HG03196 (cell line): Measurements from ENCODE around the gene LRRC55.

Source experiments
- ATAC-seq: cut with Tn5 transposase; IDR thresholded peaks from one replicate; pipeline ENCODE4 v1.9.1; 2021; ENCODE audit not compliant: unreplicated experiment

LRRC55 gene

DNA sequence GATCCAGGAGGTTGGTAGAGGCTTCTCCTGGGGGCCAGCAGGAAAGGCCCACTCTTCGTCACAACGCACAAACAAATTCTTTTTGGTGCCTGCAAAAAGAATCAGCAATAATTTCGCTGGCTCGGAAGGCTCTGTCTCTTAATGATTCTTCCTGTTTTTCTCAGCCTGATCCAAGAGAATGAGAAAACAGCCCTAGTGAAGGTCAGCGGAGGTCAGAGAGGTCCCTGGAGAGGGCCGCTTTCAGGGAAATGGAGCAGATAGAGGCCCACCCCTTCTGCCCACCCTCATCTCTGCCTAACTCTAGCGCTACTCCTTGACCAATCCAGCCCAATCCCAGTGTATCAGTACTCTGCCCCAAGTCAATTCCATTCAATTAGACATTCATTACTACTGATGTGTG lies 19.2 kb downstream of the LRRC55 start:
- no peak for ATAC-seq

DNA sequence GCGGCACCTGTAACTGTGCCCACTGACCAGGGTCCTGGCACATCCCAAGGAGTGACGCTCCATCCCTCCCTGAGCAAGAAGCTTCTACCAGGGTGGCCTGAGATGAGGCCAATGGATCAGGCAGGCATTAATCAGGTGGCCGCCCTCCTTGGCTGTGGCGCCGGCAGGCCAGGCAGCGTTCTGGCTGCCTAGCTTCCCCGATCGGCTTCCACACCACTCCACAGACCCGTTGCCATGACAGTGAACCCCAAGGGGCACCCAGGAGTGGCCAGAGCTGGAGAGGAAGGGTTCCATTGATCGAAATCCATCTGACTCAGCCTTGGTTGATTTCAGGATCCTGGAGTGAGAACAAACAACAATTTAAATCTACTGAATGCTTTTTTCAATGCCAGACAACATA lies 20.5 kb downstream of the LRRC55 start:
- ATAC-seq = no peak

DNA sequence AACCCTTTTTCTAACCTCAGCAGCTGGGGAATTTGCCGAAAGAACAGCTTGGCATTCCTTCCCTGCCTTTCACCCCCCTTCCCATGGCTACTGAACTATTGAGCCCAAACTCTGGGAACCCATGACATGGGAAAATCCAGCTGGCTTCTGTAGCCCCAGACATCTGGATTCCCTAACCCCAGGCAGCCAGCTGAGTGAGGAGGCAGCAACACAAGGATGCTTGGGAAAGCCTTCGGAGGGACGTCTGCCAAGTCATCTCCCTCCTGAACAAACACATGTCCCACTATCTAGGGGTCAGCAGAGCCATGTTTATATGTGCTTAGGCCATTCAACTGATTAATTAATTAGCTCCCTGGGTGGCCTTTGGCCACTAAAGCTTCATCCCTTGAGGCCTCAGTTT lies 21.6 kb downstream of the LRRC55 start:
- no peak for ATAC-seq

DNA sequence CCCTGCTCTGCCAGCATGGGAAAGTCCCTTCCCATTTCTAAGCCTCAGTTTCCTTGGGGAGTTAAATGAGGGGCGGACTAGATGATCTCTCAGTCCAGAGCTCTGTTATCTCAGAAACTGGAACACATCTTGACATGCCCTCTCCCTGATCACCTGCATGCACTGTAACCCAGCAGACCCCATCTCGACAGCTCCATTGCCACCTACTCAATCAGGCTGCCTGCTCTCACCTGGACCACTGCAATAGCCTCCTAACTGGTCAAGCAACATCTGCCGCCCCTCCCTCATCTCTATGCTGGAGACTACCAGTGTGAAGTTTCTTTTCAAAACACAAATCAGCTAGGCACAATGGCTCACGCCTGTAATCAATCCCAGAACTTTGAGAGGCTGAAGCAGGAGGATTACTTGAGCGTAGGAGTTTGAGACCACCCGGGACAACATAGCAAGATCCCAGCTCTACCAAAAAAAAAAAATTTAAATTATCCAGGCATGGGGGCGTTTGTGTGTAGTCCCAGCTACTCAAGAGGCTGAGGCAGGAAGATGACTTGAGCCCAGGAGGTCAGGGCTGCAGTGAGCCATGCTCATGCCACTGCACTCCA lies 22.2 kb downstream of the LRRC55 start:
- ATAC-seq = no peak

DNA sequence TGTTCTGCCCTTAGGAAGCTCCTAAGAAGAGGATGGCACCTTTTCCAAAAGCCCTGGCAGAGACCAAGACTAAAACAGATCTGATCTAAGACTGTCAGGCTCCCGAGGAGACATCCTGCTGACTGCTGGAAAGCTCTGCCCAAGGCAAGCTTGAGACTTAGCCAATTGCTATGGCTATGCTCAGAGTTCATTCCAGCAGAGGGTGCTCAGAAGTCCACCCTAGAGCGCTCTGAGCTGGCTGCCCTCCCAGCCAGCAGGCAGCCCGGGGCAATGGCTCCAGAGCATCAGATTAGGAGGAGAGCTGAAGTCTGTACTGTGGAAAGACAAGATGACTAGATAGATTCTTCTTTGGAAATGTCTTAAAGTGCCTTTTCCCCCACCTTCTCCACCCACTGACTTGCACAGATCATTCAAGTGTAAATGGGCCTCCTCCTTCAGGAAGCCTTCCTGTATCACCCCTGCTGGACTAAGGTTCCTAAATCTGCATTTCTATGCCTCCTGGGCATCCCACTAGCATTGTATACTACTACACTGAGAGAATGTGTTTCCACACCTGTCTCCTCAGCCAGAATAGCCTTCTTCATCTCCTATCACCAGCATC lies 23.4 kb downstream of the LRRC55 start:
- ATAC-seq = no peak

DNA sequence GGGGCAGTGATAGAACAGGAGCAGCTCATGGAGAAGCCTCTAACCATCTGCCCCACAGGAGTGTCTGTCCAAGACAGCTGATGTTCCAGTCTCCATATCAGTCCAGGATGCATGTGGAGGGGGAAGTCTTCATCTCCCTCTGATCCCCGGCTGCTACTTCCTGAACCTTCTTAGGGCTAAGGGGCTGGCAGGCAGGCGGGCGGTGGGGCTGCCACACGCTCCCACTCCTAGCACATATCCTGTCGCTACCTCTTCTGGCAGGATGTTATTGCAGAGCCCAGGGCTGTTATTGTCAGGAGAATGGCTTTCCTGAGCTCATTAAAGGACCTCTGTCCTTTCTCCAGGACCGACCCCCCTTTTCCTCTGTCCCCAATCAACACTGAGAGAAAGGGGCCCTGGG lies 25.4 kb downstream of the LRRC55 start:
- no peak for ATAC-seq

DNA sequence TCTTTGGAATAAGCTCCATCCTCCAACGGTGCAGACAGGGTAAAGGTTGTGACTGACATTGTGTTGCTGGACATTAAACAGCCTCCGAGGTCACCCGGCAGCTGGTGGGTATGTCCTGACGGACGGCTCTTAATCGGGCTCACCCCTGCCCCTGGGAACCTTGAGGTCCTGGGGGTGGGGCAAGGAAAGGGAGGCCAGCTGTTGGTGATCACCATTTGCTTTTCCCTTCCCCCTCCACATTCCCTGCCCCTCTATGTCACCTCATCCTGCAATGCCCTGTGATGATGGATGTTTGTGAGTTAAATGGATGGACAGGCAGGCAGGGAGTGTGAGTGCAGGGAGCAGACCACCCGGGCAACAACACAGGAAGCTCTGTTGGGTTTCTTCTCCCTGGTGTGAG lies 29.0 kb downstream of the LRRC55 start:
- no peak for ATAC-seq

DNA sequence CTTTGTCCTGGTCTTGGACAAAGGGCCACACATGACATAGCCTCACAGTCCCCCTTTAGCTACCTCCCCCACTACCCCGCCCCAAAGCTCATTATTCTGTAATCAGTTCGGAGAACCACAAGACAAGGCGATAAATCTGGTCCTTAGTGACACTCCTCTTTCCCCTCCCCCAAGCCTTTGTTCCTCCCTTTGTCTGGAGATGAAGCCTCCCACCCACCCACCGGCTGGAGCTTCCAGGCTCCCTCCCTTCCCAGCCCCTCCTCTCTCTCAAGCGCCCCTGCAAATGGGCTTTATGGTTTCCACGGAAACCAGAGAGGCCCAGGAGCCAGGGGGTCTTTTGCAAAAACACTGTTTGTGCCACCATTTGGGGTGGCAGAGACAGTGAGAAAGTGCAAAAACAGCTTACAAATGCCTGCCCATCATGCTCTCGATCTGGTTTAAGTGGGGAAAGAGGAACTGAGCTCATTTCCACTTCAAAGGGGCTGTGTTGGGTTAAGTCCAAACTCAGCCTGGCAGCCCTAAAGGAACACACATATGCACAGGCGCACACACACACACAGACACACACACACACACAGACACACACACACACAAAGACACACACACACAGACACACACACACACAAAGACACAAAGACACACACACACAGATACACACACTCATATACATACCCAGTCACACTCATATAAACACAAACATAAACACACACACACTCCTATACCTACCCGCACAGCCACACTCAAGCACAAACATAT lies 31.8 kb downstream of the LRRC55 start:
- ATAC-seq = no peak

DNA sequence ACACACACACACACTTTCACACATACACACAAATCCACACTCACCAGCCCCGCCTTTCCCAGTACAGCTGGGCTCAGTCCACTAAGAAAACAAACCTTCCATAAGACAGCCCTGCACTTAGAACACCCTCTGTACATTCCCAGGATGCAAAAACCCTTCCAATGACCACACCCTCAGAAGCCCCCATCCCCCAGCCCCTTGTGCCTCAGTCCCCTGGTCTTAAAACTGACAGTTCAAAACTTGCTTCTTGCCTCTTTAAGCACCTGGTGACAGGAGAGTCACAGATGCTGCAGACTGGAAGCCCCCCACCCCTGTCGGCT lies 32.3 kb downstream of the LRRC55 start:
- ATAC-seq = no peak

DNA sequence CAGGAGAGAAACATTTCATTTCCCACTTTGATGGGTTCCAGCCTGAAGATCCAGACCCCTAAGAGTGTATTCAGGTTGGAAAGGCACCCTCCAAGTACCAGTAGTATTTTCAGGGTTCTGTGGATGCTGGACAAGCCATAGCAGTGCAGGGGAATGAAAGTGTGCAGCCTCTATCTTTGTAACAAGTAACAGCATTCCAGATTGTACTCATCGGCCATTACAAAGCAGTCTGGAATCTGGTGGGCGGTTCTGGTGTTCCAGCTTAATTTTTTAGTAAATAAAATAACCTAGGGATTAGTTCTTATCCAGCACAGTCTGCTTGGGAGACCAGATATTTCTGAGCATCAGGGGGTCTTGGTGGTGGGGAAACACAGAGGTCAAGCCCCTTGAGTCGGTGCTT lies 32.7 kb downstream of the LRRC55 start:
- ATAC-seq = no peak

DNA sequence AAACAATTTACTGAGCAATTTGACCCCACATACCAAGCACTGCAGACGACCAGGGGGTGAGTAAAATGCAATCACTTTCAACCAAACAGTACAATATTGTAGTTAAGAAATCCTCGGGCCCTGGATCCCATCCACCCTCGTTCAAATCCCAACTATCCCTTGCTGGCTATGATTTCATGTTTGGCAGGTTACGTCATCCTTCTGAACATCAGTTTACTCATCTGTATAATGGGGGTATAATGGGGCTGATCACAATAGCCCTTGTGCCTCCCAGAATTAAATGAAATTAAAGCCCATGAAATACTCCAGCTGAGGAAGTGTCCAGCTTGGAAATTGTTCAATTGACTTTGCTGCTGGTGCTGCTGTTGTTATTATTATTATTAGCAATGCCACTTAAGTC lies 34.7 kb downstream of the LRRC55 start:
- no peak for ATAC-seq

DNA sequence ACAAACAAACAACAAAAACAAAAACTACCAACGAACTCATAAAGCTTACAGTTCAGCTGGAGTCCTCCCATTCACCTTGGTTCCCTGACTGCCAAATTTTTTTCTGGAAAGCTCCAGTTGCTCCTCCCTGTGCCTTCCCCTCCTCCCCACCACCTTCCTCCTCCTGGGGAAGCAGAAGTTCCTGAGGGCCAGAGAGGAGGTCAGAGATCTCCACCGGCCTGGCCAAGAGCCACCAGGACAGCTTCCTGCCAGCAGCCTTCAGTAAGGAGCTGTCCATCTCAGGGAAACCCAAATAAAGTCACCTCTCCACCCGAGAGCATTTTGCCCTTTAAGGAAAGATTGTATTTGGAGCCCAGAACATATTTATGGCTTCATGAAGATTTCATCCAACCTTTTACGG lies 35.3 kb downstream of the LRRC55 start:
- no peak for ATAC-seq

DNA sequence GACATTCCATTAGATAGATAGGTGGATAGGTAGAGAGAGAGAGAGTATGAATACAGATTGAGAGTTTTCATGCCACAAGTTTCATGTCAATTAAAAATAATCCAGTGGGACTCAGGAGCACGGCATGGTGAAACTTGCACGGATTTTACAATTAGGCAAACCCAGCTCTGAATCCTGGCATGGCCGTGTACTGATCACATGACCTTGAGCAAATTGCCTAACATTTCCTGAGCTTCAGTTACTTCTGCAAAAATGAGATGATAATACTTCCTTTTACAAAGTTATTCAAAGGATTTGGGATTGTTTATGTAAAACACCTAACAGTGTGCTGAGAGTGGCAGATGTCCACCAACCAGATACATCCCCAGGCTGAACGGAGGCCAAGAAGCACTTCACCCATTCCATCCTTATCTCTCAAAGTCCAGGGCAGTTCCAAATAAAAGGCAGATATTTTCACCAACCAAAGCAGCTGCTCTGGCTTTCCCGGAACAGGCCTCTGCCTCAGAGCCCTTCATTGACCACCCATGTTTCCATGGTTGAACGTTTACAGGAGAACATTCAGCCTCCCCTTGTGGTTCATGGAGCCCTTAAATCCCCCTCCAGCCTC lies 37.4 kb downstream of the LRRC55 start:
- ATAC-seq = no peak

DNA sequence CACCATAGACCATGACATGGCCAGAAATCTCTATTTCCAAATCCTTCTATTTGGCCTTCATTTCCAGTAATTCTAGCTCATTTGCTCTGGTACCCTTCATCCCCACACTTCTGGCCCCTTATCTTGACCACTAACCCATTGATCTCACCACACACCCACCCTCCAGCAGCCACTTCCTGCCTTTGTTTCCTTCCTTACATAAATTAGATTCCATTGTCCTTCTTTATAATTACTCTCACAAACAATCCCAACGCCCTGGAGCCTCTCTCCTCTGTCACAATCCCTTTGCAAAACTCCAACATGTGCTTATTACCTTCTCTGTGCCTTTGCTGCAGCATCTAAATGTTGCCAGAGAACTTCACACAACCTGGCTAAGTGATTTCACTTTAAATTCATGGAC lies 40.5 kb downstream of the LRRC55 start:
- no peak for ATAC-seq

DNA sequence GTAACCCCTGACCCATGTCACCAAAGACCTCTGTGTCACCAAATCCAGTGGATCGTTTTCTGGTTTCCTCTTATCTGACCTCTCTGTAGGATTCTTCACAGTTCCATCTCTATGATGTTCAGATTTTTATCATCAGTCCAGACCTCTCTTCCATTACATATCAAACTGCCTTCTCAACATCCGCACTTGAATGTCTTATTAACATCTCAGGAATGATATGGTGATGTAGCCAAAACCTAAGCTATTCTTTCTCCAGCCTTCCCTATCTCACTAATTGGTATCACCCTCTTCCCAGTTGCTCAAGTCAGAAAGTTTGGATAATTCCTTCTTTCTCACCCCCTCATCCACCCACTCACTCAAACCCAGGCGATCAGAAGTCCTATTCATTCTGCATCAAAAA lies 41.8 kb downstream of the LRRC55 start:
- ATAC-seq = no peak

DNA sequence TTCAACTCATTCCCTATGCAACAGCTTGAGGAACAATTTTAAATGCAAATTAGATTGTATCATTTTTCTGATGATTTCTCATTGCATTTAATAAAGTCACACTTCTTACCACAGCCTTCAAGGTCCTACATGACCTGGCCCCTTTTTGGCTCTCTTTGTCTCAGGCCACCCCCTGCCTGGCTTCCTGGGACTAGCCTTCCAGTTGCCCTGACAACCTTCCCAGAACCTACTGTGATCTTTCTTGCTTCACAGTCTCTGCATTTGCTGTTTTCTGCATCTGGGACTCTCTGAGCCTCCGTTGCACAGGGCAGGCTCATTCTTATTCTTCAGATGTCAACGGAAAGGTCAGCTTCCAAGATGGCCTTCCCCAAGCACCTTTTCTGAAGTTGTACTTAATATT lies 42.4 kb downstream of the LRRC55 start:
- no peak for ATAC-seq

DNA sequence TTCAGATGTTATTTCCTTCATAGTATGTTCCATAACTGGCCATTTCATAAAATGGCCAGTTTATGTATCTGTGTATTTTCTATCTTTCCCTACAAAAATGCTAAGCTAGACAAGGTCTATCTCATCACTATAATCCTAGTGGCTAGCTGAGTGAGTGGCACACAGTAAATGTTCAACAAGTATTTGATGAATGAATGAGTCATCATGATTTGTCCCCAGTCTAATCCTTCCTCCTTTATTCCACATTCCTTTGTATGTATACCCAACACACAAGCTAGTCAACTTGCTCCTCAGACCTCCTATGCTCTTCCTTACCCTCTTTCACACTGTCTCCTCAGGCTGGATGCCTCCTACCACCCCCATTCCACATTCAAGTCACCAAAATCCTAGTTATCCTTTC lies 42.8 kb downstream of the LRRC55 start:
- no peak for ATAC-seq

DNA sequence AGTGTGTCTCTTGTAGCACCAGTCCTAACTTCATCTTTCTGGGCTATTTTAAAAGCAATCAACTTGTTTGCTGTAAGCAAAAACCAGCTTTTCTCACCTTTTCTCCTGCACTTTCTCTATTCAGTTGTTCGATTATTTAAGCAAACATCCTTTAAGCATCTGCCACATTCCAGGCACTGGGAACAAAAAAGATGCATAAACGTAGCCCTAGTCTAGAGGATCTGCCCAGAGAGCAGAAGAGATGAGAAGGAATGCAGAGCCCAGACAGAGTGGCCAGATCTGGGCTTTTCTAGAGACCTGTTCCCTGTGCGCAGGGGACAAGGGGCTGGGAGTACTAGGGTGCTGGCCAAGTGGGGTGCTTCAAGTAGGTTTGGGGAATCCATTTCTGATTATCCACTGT lies 46.8 kb downstream of the LRRC55 start:
- no peak for ATAC-seq

DNA sequence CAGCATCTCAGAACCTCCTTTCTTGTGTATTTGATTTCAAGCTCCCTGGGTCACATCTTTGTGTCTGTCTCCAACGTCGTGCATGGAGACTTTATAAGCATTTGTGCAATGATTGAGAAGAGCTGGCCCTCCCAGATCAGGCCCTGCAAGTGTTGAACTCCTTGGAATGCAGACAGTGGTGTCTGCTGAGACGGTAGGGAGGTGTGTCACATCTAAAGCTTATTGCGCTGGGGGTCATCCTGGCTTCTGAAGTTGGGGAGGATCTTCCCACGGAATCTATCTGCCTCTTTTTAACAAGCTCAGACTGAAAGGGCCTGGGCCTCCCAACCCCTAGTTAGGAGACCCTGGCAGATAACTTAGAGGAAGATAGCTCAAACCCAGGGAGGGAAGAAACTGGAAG lies 48.6 kb downstream of the LRRC55 start:
- no peak for ATAC-seq

DNA sequence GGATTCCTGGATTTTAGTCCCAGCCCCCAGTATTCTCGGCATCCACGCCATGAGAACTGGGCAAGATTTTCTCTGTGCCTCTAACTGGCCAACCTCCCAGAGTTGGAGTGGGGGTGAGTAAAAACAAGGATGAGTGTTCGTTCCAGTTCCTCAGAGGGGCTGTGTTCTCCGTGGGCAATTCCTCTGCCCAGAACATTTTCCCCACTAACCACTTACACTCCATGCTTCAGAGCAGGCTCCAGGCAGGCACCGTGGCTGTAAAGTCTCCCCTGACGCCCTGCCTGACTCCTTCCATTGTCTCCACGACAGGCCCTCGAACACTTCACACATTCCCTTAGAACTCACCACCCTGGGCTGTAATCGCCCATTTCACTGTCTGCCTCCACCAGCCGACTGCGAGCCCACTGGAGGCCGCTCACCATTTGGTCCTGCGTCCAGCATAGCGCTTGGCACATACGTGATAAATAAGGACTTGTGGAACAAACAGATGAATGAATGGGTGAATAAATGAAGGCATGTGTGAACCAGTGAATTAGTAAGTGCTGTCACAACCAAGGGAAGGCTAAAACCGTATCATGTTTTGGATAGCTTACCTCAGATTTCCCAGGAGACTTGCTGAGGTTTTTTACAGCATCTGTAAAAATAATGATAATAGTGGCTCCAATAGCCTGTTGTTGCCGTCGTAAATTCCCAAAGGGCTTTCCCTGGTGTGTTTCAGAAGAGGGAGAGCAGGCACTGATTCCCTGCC lies 49.2 kb downstream of the LRRC55 start:
- no peak for ATAC-seq

DNA sequence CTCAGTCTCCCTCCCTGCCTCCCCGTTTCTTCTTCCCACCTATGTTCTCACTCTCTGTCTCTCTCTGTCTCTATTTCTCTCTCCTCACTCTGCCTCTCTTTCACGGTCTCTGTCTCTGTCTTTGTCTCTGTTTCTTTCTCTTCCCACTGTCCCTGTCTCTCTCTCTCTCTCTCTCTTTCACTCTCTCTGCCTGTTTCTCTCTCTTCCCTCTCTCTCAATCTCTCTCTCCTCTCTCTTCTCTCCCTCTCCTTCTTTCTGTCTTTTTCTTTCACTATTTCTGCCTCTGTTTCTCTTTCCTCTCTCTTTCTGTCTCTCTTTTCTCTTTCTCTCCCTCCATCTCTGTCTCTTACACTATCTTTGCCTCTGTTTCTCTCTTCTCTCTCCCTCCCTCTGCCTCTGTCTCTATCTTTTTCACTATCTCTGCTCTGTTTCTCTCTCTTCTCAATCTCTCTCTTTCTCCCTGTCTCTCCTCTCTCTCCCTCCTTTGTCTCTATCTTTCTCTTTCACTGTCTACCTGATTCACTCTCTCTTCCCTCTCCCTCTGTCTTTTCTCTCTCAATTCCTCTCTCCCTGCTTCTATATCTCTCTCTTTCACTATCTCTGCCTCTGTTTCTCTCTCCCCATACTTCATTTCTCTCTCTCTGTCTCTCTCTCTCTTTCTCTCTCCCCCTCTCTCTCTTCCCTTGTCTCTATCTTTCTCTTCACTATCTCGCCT lies 49.9 kb downstream of the LRRC55 start:
- no peak for ATAC-seq
